HG02885 (cell line): ENCODE results near the gene OMA1.
"Not testable (repeated sequence)": the region's sequence is repeated elsewhere in the genome, so short reads cannot be mapped to it uniquely, and the experiment has no call there.

Experiments used
- ATAC-seq: cut with Tn5 transposase; IDR thresholded peaks from one replicate; pipeline ENCODE4 v1.9.1; 2021; ENCODE audit warnings: mild to moderate bottlenecking; ENCODE audit not compliant: unreplicated experiment, poor library complexity

Gene OMA1

DNA sequence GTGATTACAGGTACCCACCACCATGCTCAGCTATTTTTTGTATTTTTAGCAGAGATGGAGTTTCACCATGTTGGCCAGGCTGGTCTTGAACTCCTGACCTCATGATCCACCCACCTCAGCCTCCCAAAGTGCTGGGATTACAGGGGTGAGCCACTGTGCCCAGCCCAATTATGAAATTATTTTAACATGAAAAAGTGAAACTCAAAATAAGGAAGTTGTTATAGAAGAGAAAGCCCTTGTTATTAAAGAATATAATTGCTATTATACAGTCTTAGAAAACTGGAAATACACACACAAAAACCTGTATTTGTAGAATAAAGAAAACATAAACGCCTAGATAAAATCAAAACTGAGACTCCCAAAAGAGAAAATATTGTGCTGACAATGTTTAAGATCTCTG is 14.7 kb downstream of the OMA1 start:
- not testable (repeated sequence) for ATAC-seq

DNA sequence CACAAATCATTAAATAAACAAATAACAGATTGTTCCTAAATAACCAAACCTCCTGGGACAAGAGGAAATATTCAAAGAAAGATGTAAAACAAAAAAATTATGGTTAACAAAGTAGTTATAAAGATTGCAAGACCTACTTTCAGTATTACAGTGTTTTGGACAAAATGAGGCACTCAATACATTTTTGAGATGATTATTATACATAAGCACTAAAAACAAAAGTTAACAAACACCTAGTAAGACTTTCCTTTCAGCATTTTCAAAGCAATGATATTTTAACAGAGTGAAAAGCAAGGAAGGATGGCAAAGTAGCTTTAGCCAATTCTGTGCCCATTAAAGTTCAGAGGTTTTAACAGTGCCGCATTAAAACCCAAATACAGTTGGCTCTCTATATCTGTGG is 17.2 kb downstream of the OMA1 start:
- no peak for ATAC-seq

- ATAC-seq, result no peak
Observed at GRCh38 chr1:58528518-58528917, 18.0 kb downstream of the OMA1 start.

- no peak for ATAC-seq
Observed at GRCh38 chr1:58524353-58524945, 22.1 kb downstream of the OMA1 start.

GRCh38 chr1:58515794-58516401 is 30.6 kb downstream of the OMA1 start:
- no peak for ATAC-seq

- no peak for ATAC-seq
Observed at GRCh38 chr1:58513956-58514355, 32.6 kb downstream of the OMA1 start.

GRCh38 chr1:58508629-58509028 is 37.9 kb downstream of the OMA1 start:
- ATAC-seq, result no peak

DNA sequence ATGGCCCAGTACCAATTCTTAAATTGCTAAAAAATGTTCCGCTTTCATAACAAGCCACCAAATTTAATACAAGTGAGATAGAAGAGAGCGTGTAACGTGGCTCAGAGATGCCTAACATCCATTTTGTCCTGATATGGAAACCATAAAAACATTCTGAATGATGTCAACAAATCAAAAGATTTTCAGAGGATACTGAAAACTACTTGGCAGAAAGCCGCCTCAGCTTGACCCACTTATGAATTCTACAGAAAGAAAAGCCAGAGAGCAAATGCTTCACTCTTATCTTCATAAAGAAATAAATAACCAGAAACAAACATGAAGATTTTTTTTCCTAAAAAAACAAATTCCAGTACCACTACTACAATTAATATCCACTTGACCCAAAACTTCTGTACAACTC is 41.2 kb downstream of the OMA1 start:
- no peak for ATAC-seq

DNA sequence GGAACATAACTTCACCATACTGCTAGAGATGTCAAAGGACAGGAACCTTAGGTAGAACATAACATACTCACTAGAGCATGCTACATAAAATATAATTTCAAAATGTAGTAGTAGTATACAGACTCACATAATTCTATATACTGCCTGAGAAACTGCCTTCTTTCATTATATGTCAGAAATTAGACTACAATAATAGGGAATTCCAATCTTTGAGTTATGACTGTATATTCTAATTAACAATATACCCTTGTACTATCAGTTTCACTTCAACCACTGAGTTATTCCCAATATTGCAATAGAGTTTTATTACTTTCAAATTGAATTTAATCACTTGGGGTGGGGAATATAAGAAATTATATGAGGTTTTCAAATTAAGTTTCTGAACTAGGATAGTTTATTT is 44.0 kb downstream of the OMA1 start:
- no peak for ATAC-seq

DNA sequence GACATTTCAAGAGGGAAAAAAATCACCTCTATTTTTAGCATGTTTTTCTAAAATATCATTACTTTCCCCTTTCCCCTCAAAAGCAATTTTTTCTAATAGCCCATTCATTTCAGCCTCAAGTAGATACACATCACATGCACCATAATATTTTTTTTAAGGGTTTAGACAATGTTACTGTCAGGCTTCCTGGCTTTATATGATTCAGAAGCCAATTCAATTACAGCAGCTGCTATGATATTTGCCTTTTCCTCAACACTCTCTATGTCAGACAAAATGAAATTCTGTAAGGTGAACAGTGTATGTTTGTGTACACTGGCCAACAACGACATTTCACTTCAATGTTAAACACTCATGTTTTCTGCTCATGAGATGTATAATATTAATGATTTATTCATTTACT is 46.5 kb downstream of the OMA1 start:
- ATAC-seq, result no peak

DNA sequence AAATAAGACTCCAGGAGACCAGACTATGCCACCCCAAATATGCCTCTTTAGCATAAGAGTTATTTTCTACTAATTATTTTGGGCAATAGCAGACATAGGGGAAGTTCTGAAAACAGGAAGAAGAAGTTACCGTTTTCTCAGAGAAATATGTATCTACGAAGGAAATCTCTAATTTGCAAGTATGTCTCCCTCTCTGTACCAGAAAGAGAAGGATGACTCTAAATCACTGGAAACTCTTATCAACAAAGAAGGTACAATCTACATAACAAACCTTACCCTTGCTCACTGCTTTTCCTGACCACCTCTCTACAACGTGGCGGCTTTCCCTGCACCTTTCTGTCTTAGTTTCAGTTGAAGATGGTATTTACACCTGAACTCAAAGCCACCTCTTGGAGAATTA is 49.0 kb downstream of the OMA1 start:
- ATAC-seq, result no peak

DNA sequence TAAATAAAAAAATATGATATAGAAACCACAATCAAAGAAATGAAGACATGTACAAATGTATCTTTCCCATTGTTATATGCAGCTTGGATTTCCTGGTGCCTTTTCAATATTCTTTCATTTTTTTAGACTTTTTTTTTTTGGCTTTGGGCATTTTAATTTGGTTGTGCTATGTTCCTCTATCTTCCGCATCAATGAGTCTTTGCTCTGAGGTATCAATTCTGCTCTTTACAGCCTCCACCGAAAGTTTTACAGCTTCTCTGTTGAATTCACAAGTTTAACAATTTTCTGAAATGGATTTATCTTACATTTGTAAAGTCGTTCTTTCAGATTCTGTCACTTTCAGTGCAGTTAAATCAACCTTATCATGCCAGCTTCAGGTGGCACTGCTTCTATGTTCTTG is 50.5 kb downstream of the OMA1 start:
- ATAC-seq, result no peak

- not testable (repeated sequence) for ATAC-seq
Observed at GRCh38 chr1:58488914-58489313, 57.6 kb downstream of the OMA1 start.

GRCh38 chr1:58487002-58487401 is 59.5 kb downstream of the OMA1 start:
- no peak for ATAC-seq

GRCh38 chr1:58481962-58482361 is 64.6 kb downstream of the OMA1 start:
- ATAC-seq, result no peak

- no peak for ATAC-seq
Observed at GRCh38 chr1:58480191-58480590, 66.3 kb downstream of the OMA1 start.

GRCh38 chr1:58477390-58477789 is 69.1 kb downstream of the OMA1 start:
- ATAC-seq, result no peak

- no peak for ATAC-seq
Observed at GRCh38 chr1:58476179-58476578, 70.3 kb downstream of the OMA1 start.

- ATAC-seq, result no peak
Observed at GRCh38 chr1:58469476-58469875, 77.0 kb downstream of the OMA1 start.

DNA sequence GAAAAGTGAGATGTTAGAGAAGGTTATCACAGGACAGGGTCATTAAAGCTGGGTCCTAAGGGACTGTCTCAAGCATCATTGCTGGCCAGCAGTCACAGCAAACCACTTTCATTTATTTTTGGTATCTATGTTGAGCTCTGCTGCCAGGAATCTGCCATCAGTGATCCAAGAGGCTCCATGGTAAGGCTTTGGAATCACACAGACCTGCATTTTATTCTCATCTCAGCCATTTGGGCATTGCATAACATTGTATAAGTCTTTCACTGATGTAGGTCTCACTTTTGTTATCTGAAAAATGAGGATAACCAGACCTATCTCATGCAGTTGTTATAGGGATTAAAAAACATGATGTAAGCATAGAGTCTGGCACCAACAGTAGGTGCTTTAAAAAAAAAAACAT is 77.5 kb downstream of the OMA1 start:
- no peak for ATAC-seq

- ATAC-seq, result no peak
Observed at GRCh38 chr1:58468612-58469011, 77.9 kb downstream of the OMA1 start.

DNA sequence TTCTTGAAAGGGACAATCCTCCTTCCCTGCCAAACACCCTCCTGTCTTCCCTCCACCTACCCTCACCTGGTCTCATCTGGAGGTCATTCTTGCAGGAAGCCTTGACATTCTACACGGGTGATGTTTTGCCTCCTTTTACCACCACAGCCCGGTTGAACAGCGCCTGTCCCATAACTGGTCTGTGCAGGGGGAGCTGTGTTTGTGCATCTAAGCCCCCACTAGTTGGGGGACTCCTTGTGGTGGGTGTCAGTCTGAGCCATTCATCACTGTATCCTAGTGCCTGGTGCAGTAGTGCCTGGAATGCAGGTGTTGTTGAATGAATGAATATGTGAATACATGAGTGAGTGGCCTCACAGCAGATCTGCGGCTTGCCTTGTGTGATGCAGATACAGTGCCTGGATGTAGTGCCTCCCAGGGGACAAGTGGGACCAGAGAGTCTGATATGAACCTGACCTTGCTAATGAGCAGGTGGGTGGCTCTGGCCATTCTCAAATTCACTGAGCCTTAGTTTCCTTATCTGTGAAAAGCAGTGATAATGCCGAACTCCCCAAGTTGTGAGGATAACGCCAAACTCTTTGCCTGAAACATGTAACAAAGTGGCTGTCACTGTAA is 79.8 kb downstream of the OMA1 start:
- ATAC-seq, result no peak
